ENCODE measurements around the gene SH3GL1. TPM values are rescaled to one million over a fixed set of nuclear protein-coding genes. Genes with fewer than 3 reads are reported as not detected.
A peak's percentile ranks its signal among the peaks of the same experiment; 100 is the strongest.

SH3GL1 gene
- total RNA-seq, 1 experiment from 2014 or later, result 108 TPM

DNA sequence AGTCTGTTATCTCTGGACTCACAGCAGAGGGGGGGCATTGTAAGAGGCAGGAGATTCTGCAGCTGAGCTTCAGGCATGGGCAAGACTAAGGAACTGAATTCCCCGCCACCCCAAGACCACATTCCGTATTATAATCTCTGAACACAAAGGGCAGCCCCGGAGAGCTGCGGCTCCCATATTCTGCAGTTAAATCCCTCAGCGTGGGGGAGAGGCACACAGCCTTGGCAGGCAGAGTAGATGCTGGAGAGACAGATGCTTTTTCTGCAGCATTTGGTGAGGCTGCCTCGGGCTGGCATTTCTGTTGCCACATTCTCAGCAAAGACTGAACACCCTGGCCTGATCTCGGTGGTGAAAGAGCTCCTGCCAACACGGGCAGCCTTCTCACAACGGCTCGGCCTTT is 15.0 kb upstream of the SH3GL1 start:
- Histone ChIP-seq H3K9me3 (ENCODE audit: low read depth, low read length, poor library complexity, severe bottlenecking) (no peaks in the 10 kb centered on the region), H3K4me1 (ENCODE audit: insufficient read depth, low read length, poor library complexity, severe bottlenecking) (peaks cover 17% of the 10 kb centered on the region), H3K36me3 (ENCODE audit: insufficient read depth, low read length, poor library complexity, severe bottlenecking) (peaks cover 73% of the 10 kb centered on the region), H3K4me3 (ENCODE audit: low read depth, low read length, poor library complexity, severe bottlenecking) (no peak overlapping the region), H3K27me3 (replicated peaks; ENCODE audit: insufficient read depth, low read depth, low read length, poor library complexity) (no peaks in the 10 kb centered on the region), H3K27ac (ENCODE audit: low read depth, low read length, poor library complexity, severe bottlenecking) (peak overlapping the region; percentile 71)
- peak; percentile 33 for DNase-seq (ENCODE audit: low spot score)
- intact Hi-C loops (cut with micrococcal nuclease; ENCODE audit: unreplicated experiment), result no loop called here
- no TSS peak for BruUV-seq (replicated peaks)
- ChIA-PET CTCF (interaction anchor here (1.1 kb wide), 1 partner anchor 13 kb away, joined by 3 read pairs; no protein-coding TSS in a partner anchor), POLR2A (ENCODE audit: low non-redundant PET) (interaction anchor here (0.6 kb wide), 2 partner anchors 36 to 118 kb away, joined by 3 to 5 read pairs; no protein-coding TSS in a partner anchor)
- no peak for TF ChIP-seq CTCF (conservative IDR thresholded peaks at IDR 0.05; ENCODE audit: low read depth, low read length)
- no peak for TF ChIP-seq EZH2 (IDR thresholded peaks at IDR 0.05; ENCODE audit: borderline replicate concordance, low read depth, low read length, poor library complexity, severe bottlenecking)

- intact Hi-C loops (cut with micrococcal nuclease; ENCODE audit: unreplicated experiment), result no loop called here
- DNase-seq (ENCODE audit: low spot score), result peak; percentile 81
- no TSS peak for BruUV-seq (replicated peaks)
- Histone ChIP-seq H3K9me3 (ENCODE audit: low read depth, low read length, poor library complexity, severe bottlenecking) (no peaks in the 10 kb centered on the region), H3K36me3 (ENCODE audit: insufficient read depth, low read length, poor library complexity, severe bottlenecking) (peaks cover 73% of the 10 kb centered on the region), H3K27me3 (replicated peaks; ENCODE audit: insufficient read depth, low read depth, low read length, poor library complexity) (no peaks in the 10 kb centered on the region), H3K4me1 (ENCODE audit: insufficient read depth, low read length, poor library complexity, severe bottlenecking) (peaks cover 17% of the 10 kb centered on the region), H3K4me3 (ENCODE audit: low read depth, low read length, poor library complexity, severe bottlenecking) (no peak overlapping the region), H3K27ac (ENCODE audit: low read depth, low read length, poor library complexity, severe bottlenecking) (peak overlapping the region; percentile 71)
- TF ChIP-seq EZH2 (IDR thresholded peaks at IDR 0.05; ENCODE audit: borderline replicate concordance, low read depth, low read length, poor library complexity, severe bottlenecking) (no peak), CTCF (conservative IDR thresholded peaks at IDR 0.05; ENCODE audit: low read depth, low read length) (no peak)
- CTCF ChIA-PET, result interaction anchor here (0.6 to 1.1 kb wide), 2 partner anchors 13 to 63 kb away, joined by 3 to 8 read pairs; no protein-coding TSS in a partner anchor
- POLR2A ChIA-PET (ENCODE audit: low non-redundant PET), result interaction anchor here (0.6 kb wide), 1 partner anchor 37 kb away, joined by 5 read pairs; no protein-coding TSS in a partner anchor
These were observed 14.5 kb upstream of the SH3GL1 start for GRCh38 chr19:4414800-4415321.

DNA sequence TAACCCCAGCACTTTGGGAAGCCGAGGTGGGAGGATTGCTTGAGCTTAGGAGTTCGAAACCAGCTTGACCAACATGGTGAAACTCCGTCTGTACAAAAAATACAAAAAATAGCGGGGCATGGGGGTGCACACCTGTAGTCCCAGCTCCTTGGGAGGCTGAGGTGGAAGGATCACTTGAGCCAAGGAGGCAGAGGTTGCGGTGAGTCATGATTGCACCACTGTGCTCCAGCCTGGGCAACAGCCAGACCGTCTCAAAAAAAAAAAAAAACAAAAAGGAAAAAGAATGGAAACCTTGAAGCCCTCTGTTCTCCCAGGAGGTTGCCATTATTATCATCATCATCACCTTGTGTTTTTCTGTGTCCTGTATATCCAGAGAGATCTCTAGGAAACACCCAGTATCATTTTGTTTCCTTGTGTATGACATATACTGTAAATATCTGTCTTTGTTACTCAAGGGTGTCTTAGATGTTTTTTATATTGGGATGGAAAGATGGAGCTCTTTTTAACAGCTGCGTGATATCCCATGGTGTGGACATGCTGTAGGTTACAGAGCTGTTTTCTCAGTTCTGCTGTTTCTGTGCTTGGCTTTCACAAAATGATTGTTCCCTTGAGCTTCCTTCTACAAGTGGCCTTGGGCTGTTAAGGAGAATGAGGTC is 13.9 kb upstream of the SH3GL1 start:
- BruUV-seq (replicated peaks), result no TSS peak
- peak overlapping the region; percentile 71 for H3K27ac ChIP-seq (ENCODE audit: low read depth, low read length, poor library complexity, severe bottlenecking)
- DNase-seq (ENCODE audit: low spot score), result no peak
- CTCF ChIA-PET, result interaction anchor here (0.6 to 1.1 kb wide), 2 partner anchors 12 to 62 kb away, joined by 3 to 8 read pairs; no protein-coding TSS in a partner anchor
- H3K27me3 ChIP-seq (replicated peaks; ENCODE audit: insufficient read depth, low read depth, low read length, poor library complexity), result no peaks in the 10 kb centered on the region
- POLR2A ChIA-PET (ENCODE audit: low non-redundant PET), result no interaction called here
- H3K4me1 ChIP-seq (ENCODE audit: insufficient read depth, low read length, poor library complexity, severe bottlenecking), result peaks cover 17% of the 10 kb centered on the region
- H3K36me3 ChIP-seq (ENCODE audit: insufficient read depth, low read length, poor library complexity, severe bottlenecking), result peaks cover 73% of the 10 kb centered on the region
- intact Hi-C loops (cut with micrococcal nuclease; ENCODE audit: unreplicated experiment), result no loop called here
- TF ChIP-seq CTCF (conservative IDR thresholded peaks at IDR 0.05; ENCODE audit: low read depth, low read length), result no peak
- TF ChIP-seq EZH2 (IDR thresholded peaks at IDR 0.05; ENCODE audit: borderline replicate concordance, low read depth, low read length, poor library complexity, severe bottlenecking), result no peak
- no peak overlapping the region for H3K4me3 ChIP-seq (ENCODE audit: low read depth, low read length, poor library complexity, severe bottlenecking)
- H3K9me3 ChIP-seq (ENCODE audit: low read depth, low read length, poor library complexity, severe bottlenecking), result no peaks in the 10 kb centered on the region
